Endothelial cell of umbilical vein (primary cell): ENCODE results near the gene CEP164.

Experiments used
- CTCF ChIP-seq, 2 donors: IDR thresholded peaks; 1 replicate in 1 of 2; 2 replicates in 1 of 2; pipeline ENCODE4 v1.5.1; 2011; ENCODE audit warnings: low read length in 2 of 2, mild to moderate bottlenecking in 2 of 2, moderate library complexity in 2 of 2, control low read depth in 1 of 2, inconsistent platforms in 1 of 2, low read depth in 1 of 2; ENCODE audit not compliant: insufficient read depth in 1 of 2; ENCODE audit errors: extremely low read depth in 1 of 2
- FOS ChIP-seq: IDR thresholded peaks from 2 replicates; pipeline ENCODE4 v1.6.1; 2011; ENCODE audit warnings: mild to moderate bottlenecking, low read length, moderate library complexity, borderline replicate concordance; ENCODE audit not compliant: insufficient read depth
- POLR2A ChIP-seq: IDR thresholded peaks from 2 replicates; pipeline ENCODE4 v1.6.1; 2012; ENCODE audit warnings: low read depth, mild to moderate bottlenecking, control low read depth, low read length

GRCh38 chr11:117396970-117397369, 69.3 kb downstream of the CEP164 start:
- TF ChIP-seq CTCF (IDR thresholded peaks at IDR 0.05; ENCODE audit: extremely low read depth in 1 of 2, insufficient read depth in 1 of 2, low read depth in 1 of 2, low read length in 2 of 2) (no peak), POLR2A (no peak), FOS (no peak)
